Measurements from ENCODE around the gene BCL2L15.

Gene BCL2L15

DNA sequence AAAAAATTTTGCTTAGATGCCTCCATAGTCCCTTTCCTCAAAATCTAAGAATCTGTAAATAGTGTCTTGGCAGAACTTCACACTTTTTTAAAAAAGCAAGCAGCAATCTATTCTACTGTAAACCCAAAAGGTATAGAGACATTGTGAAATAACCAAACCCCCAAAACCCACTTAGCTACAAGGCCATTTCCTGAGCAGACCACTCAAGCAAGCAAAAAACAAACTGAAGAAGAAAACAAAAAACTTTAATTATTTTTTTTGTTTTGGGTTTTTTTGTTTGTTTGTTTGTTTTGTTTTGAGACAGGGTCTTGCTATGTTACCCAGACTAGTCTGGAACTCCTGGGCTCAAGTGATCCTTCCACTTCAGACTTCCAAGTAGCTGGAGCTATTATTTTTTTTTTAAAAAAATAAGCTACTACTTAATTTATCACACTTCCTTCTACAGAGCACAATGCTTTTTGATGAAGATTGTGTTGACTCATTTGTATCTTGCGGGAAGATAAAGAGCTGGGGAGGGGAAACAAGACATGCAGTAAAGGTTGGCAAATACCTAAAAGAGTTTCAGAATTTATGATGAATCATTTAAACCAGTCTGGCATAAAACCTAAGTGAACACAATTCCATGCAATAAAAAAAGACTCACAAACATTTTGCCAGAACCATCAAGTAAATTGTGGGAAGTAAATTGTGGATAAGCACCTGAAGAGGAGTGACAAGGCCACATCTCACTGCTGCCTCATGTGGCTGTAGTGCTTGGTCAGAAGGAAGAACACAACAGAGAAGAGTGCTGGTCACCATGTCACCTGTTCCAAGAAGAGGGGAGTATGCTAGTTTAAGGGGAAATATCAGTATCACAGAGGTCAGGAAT, 13.1 kb downstream of the BCL2L15 start:
- H3K9ac ChIP-seq (ENCODE audit: low read depth in 1 of 2, low read length in 2 of 2), result no peak overlapping the region
- H3K27me3 ChIP-seq (ENCODE audit: control insufficient read depth in 1 of 2, insufficient read depth in 2 of 2, low read length in 2 of 2), result no peaks in the 10 kb centered on the region
- no peaks in the 10 kb centered on the region for H3K36me3 ChIP-seq (ENCODE audit: control insufficient read depth in 1 of 2, insufficient read depth in 2 of 2, low read length in 2 of 2)
- H3K4me1 ChIP-seq (ENCODE audit: control insufficient read depth in 1 of 2, insufficient read depth in 2 of 2, low read length in 2 of 2), result peaks cover 16 to 37% of the 10 kb centered on the region in 2 donors
- no peak overlapping the region for H3K27ac ChIP-seq (ENCODE audit: low read depth, low read length)
- H3K4me3 ChIP-seq (ENCODE audit: low read depth in 1 of 2, low read length in 2 of 2), result no peak overlapping the region
- no peaks in the 10 kb centered on the region for H3K9me3 ChIP-seq (ENCODE audit: control insufficient read depth in 1 of 2, low read length in 2 of 2)

DNA sequence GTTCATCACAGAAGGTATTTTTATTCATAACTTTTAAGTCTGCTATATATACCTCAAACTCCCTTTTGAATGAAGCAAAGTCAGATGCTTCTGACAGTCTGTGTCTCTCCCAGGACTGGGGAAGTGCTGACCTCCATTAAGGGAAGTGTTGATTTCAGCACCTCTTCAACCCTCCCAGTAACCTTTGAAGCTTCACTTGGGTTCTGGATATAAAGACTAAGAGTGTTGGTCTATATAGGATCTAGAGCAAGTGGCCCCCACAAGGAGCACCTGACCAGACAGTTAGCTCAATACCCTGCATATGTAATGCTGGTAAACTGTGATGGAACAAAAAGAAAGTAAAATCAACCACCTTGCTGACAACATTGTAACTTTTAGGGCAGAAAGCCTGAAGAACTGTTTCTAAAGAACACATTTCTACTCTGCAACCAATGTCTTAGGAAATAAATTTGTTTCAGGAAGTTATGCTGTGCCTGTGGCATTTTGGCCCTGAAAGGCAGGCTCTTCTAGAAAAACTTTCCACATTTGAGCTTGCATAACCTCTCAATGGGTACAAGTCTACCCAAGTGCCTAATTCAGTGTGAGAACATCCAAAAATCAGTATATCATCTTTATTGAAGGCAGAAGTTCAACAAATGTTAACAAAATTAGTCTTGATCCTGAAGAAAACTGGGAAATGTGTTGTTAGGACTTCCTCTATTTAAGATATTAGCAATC, 15.0 kb downstream of the BCL2L15 start:
- peak overlapping the region; percentile 65 for H3K27ac ChIP-seq (ENCODE audit: low read depth, low read length)
- no peaks in the 10 kb centered on the region for H3K27me3 ChIP-seq (ENCODE audit: control insufficient read depth in 1 of 2, insufficient read depth in 2 of 2, low read length in 2 of 2)
- H3K9me3 ChIP-seq (ENCODE audit: control insufficient read depth in 1 of 2, low read length in 2 of 2), result no peaks in the 10 kb centered on the region
- H3K4me1 ChIP-seq (ENCODE audit: control insufficient read depth in 1 of 2, insufficient read depth in 2 of 2, low read length in 2 of 2), result peaks cover 14 to 24% of the 10 kb centered on the region in 2 donors
- H3K36me3 ChIP-seq (ENCODE audit: control insufficient read depth in 1 of 2, insufficient read depth in 2 of 2, low read length in 2 of 2), result no peaks in the 10 kb centered on the region
- H3K4me3 ChIP-seq (ENCODE audit: low read depth in 1 of 2, low read length in 2 of 2), result peak overlapping the region in 1 of 2 donors; percentile 5
- peak overlapping the region; percentile 10 to 36 for H3K9ac ChIP-seq (ENCODE audit: low read depth in 1 of 2, low read length in 2 of 2)

DNA sequence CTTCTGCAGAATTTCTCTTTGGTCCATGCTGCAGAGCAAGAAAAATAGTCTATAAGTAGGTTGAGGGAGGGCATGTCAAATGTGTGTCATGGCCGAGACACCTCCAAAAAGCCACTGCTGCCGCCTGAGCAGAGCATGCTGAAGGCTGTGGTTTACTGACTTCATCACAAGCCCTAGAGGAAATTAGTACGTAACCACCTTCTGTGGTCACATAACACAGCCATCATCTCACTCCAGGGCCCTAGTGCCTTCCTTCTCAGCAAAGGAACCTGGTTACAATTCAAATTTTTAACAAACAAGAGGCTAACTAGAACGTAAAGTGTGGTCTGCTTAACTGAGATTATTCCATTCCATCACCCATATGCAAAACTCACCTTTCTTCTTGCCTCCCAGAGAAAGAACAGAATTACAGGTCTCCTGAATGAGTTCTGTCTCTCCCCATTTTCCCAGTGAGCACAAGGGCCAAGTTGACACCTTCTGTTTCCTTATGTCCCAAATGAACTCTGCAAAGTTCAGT, 15.7 kb downstream of the BCL2L15 start, which contains the start of gene PTPN22:
Gene PTPN22, minus strand, starts transcription at position 116 of the 517 bp plus-strand sequence.
- Histone ChIP-seq H3K4me1 (ENCODE audit: control insufficient read depth in 1 of 2, insufficient read depth in 2 of 2, low read length in 2 of 2) (peaks cover 14 to 24% of the 10 kb centered on the region in 2 donors), H3K27ac (ENCODE audit: low read depth, low read length) (peak within 1 kb of the TSS; percentile 65), H3K27me3 (ENCODE audit: control insufficient read depth in 1 of 2, insufficient read depth in 2 of 2, low read length in 2 of 2) (no peaks in the 10 kb centered on the region), H3K9me3 (ENCODE audit: control insufficient read depth in 1 of 2, low read length in 2 of 2) (no peaks in the 10 kb centered on the region), H3K4me3 (ENCODE audit: low read depth in 1 of 2, low read length in 2 of 2) (peak within 1 kb of the TSS; percentile 21 to 42), H3K9ac (ENCODE audit: low read depth in 1 of 2, low read length in 2 of 2) (peak within 1 kb of the TSS; percentile 10 to 57), H3K36me3 (ENCODE audit: control insufficient read depth in 1 of 2, insufficient read depth in 2 of 2, low read length in 2 of 2) (no peaks in the 10 kb centered on the region)

DNA sequence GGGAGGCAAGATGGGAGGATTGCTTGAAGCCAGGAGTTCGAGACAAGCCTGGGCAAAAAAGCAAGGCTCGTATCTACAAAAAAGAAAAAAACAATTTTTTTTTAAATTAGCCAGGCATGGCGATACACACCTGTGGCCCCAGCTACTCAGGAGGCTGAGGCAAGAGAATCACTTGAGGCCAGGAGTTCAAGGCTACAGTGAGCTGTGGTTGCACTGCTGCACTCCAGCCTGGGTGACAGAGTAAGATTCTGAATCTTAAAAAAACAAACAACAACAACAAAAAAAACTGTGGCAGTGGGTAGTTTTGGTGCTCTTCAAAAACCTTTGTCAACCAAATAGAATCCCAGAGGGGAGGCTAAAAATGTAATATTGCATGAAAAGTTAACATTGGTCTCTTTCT, 16.6 kb downstream of the BCL2L15 start:
- Histone ChIP-seq H3K36me3 (ENCODE audit: control insufficient read depth in 1 of 2, insufficient read depth in 2 of 2, low read length in 2 of 2) (no peaks in the 10 kb centered on the region), H3K27me3 (ENCODE audit: control insufficient read depth in 1 of 2, insufficient read depth in 2 of 2, low read length in 2 of 2) (no peaks in the 10 kb centered on the region), H3K9me3 (ENCODE audit: control insufficient read depth in 1 of 2, low read length in 2 of 2) (no peaks in the 10 kb centered on the region), H3K4me3 (ENCODE audit: low read depth in 1 of 2, low read length in 2 of 2) (peak overlapping the region in 1 of 2 donors; percentile 21), H3K9ac (ENCODE audit: low read depth in 1 of 2, low read length in 2 of 2) (peak overlapping the region in 1 of 2 donors; percentile 41), H3K27ac (ENCODE audit: low read depth, low read length) (no peak overlapping the region), H3K4me1 (ENCODE audit: control insufficient read depth in 1 of 2, insufficient read depth in 2 of 2, low read length in 2 of 2) (peaks cover 9 to 22% of the 10 kb centered on the region in 2 donors)

DNA sequence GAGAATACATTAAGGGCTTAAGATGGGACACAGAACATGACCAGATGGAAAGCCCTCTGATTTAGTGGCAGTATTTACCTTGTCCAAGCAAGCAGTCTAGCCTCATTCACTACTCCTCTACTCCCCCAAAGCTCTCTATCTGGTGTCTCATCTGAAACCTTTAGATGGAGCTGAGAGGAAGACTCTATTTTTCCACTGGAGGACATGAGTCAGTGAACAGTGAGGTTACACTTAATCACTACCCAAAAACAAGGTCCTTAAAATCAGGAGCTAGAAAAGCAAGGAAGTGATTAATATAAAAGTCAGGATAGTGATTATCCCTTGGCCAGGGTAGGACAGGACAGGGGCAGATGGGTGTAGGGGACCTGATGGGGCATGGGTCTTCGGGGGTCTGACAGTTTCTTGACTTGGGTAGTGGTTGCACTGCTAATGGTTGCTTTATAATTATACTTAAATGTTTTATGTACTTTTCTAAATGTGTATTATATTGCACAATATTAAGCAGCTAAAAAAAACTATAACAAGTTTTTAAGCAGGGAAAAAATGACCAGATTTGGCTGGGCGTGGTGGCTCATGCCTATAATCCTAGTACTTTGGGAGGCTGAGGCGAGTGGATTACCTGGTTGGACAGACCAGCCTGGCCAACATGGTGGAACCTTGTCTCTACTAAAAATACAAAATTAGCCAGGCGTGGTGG, 18.8 kb downstream of the BCL2L15 start:
- Histone ChIP-seq H3K9ac (ENCODE audit: low read depth in 1 of 2, low read length in 2 of 2) (no peak overlapping the region), H3K27me3 (ENCODE audit: control insufficient read depth in 1 of 2, insufficient read depth in 2 of 2, low read length in 2 of 2) (no peaks in the 10 kb centered on the region), H3K4me1 (ENCODE audit: control insufficient read depth in 1 of 2, insufficient read depth in 2 of 2, low read length in 2 of 2) (peaks cover 0 to 7% of the 10 kb centered on the region in 2 donors), H3K36me3 (ENCODE audit: control insufficient read depth in 1 of 2, insufficient read depth in 2 of 2, low read length in 2 of 2) (no peaks in the 10 kb centered on the region), H3K9me3 (ENCODE audit: control insufficient read depth in 1 of 2, low read length in 2 of 2) (no peaks in the 10 kb centered on the region), H3K4me3 (ENCODE audit: low read depth in 1 of 2, low read length in 2 of 2) (no peak overlapping the region), H3K27ac (ENCODE audit: low read depth, low read length) (no peak overlapping the region)

DNA sequence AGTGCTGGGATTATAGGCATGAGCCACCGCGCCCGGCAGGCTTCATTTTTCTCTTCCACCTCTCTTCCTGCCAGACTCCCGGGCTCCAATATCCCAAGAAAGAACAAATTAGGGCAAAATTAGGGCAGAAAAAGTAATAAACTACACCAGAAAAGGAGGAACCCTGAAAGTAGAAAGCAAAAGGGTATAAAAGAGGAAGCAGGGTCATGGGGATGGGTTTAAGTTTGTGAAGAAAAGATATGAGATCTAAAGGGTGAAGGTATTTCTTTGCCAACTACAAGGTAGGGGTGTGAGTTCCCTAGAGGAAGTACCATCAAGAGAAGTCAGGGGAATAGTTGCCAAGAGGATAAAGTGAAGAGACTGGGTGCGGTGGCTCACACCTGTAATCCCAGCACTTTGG, 25.7 kb downstream of the BCL2L15 start:
- Histone ChIP-seq H3K9ac (ENCODE audit: low read depth in 1 of 2, low read length in 2 of 2) (no peak overlapping the region), H3K4me1 (ENCODE audit: control insufficient read depth in 1 of 2, insufficient read depth in 2 of 2, low read length in 2 of 2) (peaks cover 8 to 13% of the 10 kb centered on the region in 2 donors)

DNA sequence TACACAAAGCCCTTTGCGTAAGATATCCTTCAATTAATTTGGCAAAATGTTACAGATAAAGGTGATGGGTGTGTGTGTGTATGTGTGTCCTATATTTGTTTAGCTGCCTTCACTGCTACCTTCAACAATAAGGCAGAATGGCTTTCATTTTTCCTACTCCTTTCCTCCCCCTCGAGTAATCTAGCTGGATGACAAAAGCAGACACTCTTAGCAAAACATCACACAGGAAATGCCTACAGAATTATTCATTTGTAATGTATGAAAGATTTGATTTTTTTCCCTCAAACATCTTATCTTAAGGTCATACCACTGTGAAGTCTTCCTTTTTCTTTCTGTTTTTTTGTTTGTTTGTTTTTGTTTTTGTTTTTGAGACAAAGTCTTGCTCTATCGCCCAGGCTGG, 26.5 kb downstream of the BCL2L15 start:
- no peak overlapping the region for H3K9ac ChIP-seq (ENCODE audit: low read depth in 1 of 2, low read length in 2 of 2)
- H3K4me3 ChIP-seq (ENCODE audit: low read depth in 1 of 2, low read length in 2 of 2), result no peak overlapping the region
- H3K27ac ChIP-seq (ENCODE audit: low read depth, low read length), result no peak overlapping the region
- H3K9me3 ChIP-seq (ENCODE audit: control insufficient read depth in 1 of 2, low read length in 2 of 2), result no peaks in the 10 kb centered on the region
- peaks cover 8 to 13% of the 10 kb centered on the region in 2 donors for H3K4me1 ChIP-seq (ENCODE audit: control insufficient read depth in 1 of 2, insufficient read depth in 2 of 2, low read length in 2 of 2)
- H3K36me3 ChIP-seq (ENCODE audit: control insufficient read depth in 1 of 2, insufficient read depth in 2 of 2, low read length in 2 of 2), result peaks cover 0 to 6% of the 10 kb centered on the region in 2 donors
- H3K27me3 ChIP-seq (ENCODE audit: control insufficient read depth in 1 of 2, insufficient read depth in 2 of 2, low read length in 2 of 2), result no peaks in the 10 kb centered on the region

More for the DNA sequence above, 25.7 kb downstream of the BCL2L15 start:
- Histone ChIP-seq H3K4me3 (ENCODE audit: low read depth in 1 of 2, low read length in 2 of 2) (no peak overlapping the region), H3K36me3 (ENCODE audit: control insufficient read depth in 1 of 2, insufficient read depth in 2 of 2, low read length in 2 of 2) (peaks cover 0 to 6% of the 10 kb centered on the region in 2 donors), H3K27ac (ENCODE audit: low read depth, low read length) (no peak overlapping the region), H3K27me3 (ENCODE audit: control insufficient read depth in 1 of 2, insufficient read depth in 2 of 2, low read length in 2 of 2) (no peaks in the 10 kb centered on the region), H3K9me3 (ENCODE audit: control insufficient read depth in 1 of 2, low read length in 2 of 2) (no peaks in the 10 kb centered on the region)

DNA sequence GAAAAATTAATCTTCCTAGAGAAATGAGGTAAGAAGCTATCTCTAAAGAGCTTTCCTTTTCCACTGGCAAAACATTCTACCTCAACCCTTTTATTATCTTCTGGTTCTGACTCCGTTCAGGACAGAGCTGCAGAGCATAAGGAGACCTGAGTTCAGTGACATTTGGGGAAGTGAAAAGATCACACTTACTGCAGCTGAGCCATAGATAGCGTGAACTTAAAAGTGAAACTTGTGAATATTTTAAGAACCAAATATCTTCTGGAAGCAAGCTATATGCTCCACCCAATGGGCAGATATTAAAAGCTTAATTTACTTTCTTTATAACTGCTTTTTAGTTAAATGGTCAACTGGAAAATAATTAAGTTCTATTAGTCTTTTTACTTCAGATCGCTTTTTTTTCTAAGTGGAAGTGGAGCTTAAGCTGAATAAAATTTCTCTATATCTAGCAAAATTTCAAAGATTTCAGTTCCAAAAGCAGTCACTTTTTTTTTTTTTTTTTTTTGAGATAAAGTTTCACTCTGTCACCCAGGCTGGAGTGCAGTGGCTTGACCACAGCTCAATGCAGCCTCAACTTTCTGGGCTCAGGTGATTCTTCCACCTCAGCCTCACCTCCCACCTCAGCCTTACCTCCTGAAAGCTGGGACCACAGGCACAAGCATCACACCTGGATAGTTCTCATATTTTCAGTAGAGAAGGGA, 27.8 kb downstream of the BCL2L15 start:
- peaks cover 0 to 10% of the 10 kb centered on the region in 2 donors for H3K36me3 ChIP-seq (ENCODE audit: control insufficient read depth in 1 of 2, insufficient read depth in 2 of 2, low read length in 2 of 2)
- no peaks in the 10 kb centered on the region for H3K27me3 ChIP-seq (ENCODE audit: control insufficient read depth in 1 of 2, insufficient read depth in 2 of 2, low read length in 2 of 2)
- H3K9ac ChIP-seq (ENCODE audit: low read depth in 1 of 2, low read length in 2 of 2), result no peak overlapping the region
- H3K27ac ChIP-seq (ENCODE audit: low read depth, low read length), result no peak overlapping the region
- H3K9me3 ChIP-seq (ENCODE audit: control insufficient read depth in 1 of 2, low read length in 2 of 2), result no peaks in the 10 kb centered on the region
- no peak overlapping the region for H3K4me3 ChIP-seq (ENCODE audit: low read depth in 1 of 2, low read length in 2 of 2)
- peaks cover 8 to 13% of the 10 kb centered on the region in 2 donors for H3K4me1 ChIP-seq (ENCODE audit: control insufficient read depth in 1 of 2, insufficient read depth in 2 of 2, low read length in 2 of 2)

DNA sequence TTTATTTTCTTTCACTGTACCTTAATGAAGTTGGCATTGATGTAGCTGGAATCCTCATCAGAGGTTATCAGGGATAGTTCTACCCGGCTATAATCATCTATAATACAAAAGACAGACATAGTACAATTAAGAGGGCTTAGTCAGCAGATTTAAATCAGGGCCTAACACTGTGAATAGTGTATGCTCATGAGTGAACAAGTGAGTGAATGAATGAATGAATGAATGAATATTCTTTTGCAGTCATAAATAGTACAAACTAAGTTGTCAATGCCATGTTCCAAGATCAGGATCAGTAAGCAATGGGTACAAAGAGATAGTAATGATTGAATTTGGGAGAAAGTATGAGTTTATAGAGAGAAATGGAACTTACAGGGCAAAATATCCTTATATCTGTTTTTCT, 28.4 kb downstream of the BCL2L15 start:
- Histone ChIP-seq H3K4me1 (ENCODE audit: control insufficient read depth in 1 of 2, insufficient read depth in 2 of 2, low read length in 2 of 2) (peaks cover 8 to 13% of the 10 kb centered on the region in 2 donors), H3K27ac (ENCODE audit: low read depth, low read length) (no peak overlapping the region)

More for the DNA sequence above, 28.4 kb downstream of the BCL2L15 start:
- Histone ChIP-seq H3K4me3 (ENCODE audit: low read depth in 1 of 2, low read length in 2 of 2) (no peak overlapping the region), H3K36me3 (ENCODE audit: control insufficient read depth in 1 of 2, insufficient read depth in 2 of 2, low read length in 2 of 2) (peaks cover 0 to 13% of the 10 kb centered on the region in 2 donors), H3K9me3 (ENCODE audit: control insufficient read depth in 1 of 2, low read length in 2 of 2) (no peaks in the 10 kb centered on the region), H3K27me3 (ENCODE audit: control insufficient read depth in 1 of 2, insufficient read depth in 2 of 2, low read length in 2 of 2) (no peaks in the 10 kb centered on the region), H3K9ac (ENCODE audit: low read depth in 1 of 2, low read length in 2 of 2) (no peak overlapping the region)
